Trophoblast cell (in vitro differentiated cells and primary cell): ENCODE results near the gene SPACDR.
"Not testable (repeated sequence)": the region's sequence is repeated elsewhere in the genome, so short reads cannot be mapped to it uniquely, and the experiment has no call there.

Experiments used
- DNase-seq, 2 donors: peaks; one replicate each; pipeline ENCODE4 v3.0.0-alpha.2; 2016
- H2AFZ ChIP-seq: 2 replicates; pipeline ENCODE4 v1.6.1; 2013; ENCODE audit warnings: low read length, moderate library complexity, mild to moderate bottlenecking; ENCODE audit not compliant: insufficient read depth, poor library complexity
- H2AK5ac ChIP-seq: 2 replicates; pipeline ENCODE4 v1.6.1; 2013; ENCODE audit warnings: mild to moderate bottlenecking, low read length
- H2BK120ac ChIP-seq: 2 replicates; pipeline ENCODE4 v1.6.1; 2013; ENCODE audit warnings: low read length, mild to moderate bottlenecking, moderate library complexity; ENCODE audit not compliant: insufficient read depth, poor library complexity
- H2BK12ac ChIP-seq: 2 replicates; pipeline ENCODE4 v1.6.1; 2013; ENCODE audit warnings: mild to moderate bottlenecking, low read length, moderate library complexity
- H2BK5ac ChIP-seq: 2 replicates; pipeline ENCODE4 v1.6.1; 2013; ENCODE audit warnings: low read length, low read depth, moderate library complexity, mild to moderate bottlenecking; ENCODE audit not compliant: poor library complexity
- H3K14ac ChIP-seq: 2 replicates; pipeline ENCODE4 v1.6.1; 2013; ENCODE audit warnings: mild to moderate bottlenecking, low read length
- H3K18ac ChIP-seq: 2 replicates; pipeline ENCODE4 v1.6.1; 2013; ENCODE audit warnings: mild to moderate bottlenecking, low read length
- H3K23ac ChIP-seq: 2 replicates; pipeline ENCODE4 v1.6.1; 2013; ENCODE audit warnings: low read length
- H3K27ac ChIP-seq: 2 replicates; pipeline ENCODE4 v1.5.1; 2013; ENCODE audit warnings: low read depth, mild to moderate bottlenecking, inconsistent platforms, low read length, moderate library complexity
- H3K27me3 ChIP-seq: 2 replicates; pipeline ENCODE4 v1.6.1; 2013; ENCODE audit warnings: inconsistent platforms, mild to moderate bottlenecking, low read length, moderate library complexity; ENCODE audit not compliant: insufficient read depth
- H3K36me3 ChIP-seq, 2 experiments: 1 replicate in 1 of 2; 2 replicates in 1 of 2; pipeline ENCODE4 v1.6.1; 2013; ENCODE audit warnings: low read length in 2 of 2, mild to moderate bottlenecking in 2 of 2, moderate library complexity in 1 of 2; ENCODE audit not compliant: insufficient read depth in 2 of 2, control insufficient read depth in 1 of 2
- H3K4ac ChIP-seq: 2 replicates; pipeline ENCODE4 v1.6.1; 2013; ENCODE audit warnings: low read depth, mild to moderate bottlenecking, low read length, moderate library complexity
- H3K4me1 ChIP-seq, 2 experiments: 1 replicate in 1 of 2; 2 replicates in 1 of 2; pipeline ENCODE4 v1.6.1; 2013; ENCODE audit warnings: low read length in 2 of 2, mild to moderate bottlenecking in 2 of 2, moderate library complexity in 1 of 2; ENCODE audit not compliant: insufficient read depth in 2 of 2, control insufficient read depth in 1 of 2
- H3K4me2 ChIP-seq: 2 replicates; pipeline ENCODE4 v1.6.1; 2013; ENCODE audit warnings: inconsistent platforms, mild to moderate bottlenecking, low read length, moderate library complexity
- H3K4me3 ChIP-seq: 2 replicates; pipeline ENCODE4 v1.5.1; 2013; ENCODE audit warnings: mild to moderate bottlenecking, low read depth, low read length, inconsistent platforms
- H3K79me1 ChIP-seq: one replicate; pipeline ENCODE4 v1.6.1; 2013; ENCODE audit warnings: low read length
- H3K79me2 ChIP-seq: 2 replicates; pipeline ENCODE4 v1.6.1; 2013; ENCODE audit warnings: low read length, mild to moderate bottlenecking; ENCODE audit not compliant: control insufficient read depth, insufficient read depth, poor library complexity
- H3K9ac ChIP-seq: 2 replicates; pipeline ENCODE4 v1.6.1; 2013; ENCODE audit warnings: mild to moderate bottlenecking, low read length
- H3K9me3 ChIP-seq: 2 replicates; pipeline ENCODE4 v1.6.1; 2013; ENCODE audit warnings: low read depth, mild to moderate bottlenecking, control low read depth, inconsistent platforms, low read length; ENCODE audit not compliant: insufficient read depth
- H4K12ac ChIP-seq: 2 replicates; pipeline ENCODE4 v1.6.1; 2013; ENCODE audit warnings: low read depth, mild to moderate bottlenecking, low read length, moderate library complexity
- H4K8ac ChIP-seq: 2 replicates; pipeline ENCODE4 v1.6.1; 2013; ENCODE audit warnings: low read depth, mild to moderate bottlenecking, low read length, moderate library complexity
- H4K91ac ChIP-seq: one replicate; pipeline ENCODE4 v1.6.1; 2013; ENCODE audit warnings: low read depth, mild to moderate bottlenecking, low read length, moderate library complexity
- WGBS: extraction: QIAGEN DNeasy Blood & Tissue Kit; methylation state at CpG from one replicate; pipeline ENCODE4 v1.1.7; 2013; ENCODE audit warnings: missing lambda C conversion rate; ENCODE audit not compliant: insufficient read length, insufficient coverage; ENCODE audit errors: extremely low coverage; 5-methylcytosine and 5-hydroxymethylcytosine counted together

SPACDR gene

DNA sequence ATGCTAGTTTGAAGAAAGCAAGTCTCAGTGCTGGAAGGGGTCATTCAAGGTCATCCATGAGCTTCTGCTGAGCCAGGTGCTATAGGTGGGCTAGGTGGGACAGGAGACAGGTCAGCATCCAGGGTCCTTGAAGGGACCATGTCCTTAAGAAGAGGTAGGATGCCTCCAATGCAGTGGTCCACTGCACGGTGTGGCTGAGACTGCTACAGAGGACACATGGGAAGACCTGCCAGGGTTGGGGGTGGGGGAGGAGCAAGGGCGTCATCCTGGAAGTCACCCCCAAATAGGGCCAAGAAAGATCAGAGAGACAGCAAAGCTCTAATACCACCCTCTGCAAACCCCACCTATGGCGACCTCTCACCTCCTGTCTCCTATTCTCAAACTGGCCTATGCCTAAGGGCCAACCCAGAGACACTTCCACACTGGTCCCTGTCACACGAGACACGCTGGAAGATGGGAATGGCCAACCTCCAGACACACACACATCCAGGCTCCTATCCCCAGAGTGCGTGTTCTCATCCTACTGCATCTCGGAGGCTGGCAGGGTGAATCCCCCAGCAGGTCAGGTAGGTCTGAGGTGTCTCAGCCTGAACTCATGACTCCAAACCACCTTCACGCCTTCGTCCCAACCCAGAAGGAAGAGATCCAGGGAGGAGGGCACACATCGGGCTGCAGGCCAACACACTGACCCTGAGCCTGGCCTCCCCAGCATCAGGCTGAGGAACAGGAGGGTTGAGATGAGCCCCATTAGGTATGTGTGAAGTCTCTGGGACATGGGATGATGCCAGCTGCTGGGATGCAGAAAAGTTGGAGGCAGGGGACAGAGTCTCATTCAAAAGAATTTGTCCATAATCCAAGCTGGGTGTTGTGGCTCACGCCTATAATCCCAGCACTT, 22.2 kb downstream of the SPACDR start:
- H3K18ac ChIP-seq = no peak overlapping the region
- no peaks in the 10 kb centered on the region for H3K79me2 ChIP-seq
- no peak overlapping the region for H3K4me3 ChIP-seq
- no peak overlapping the region for H4K8ac ChIP-seq
- H3K79me1 ChIP-seq = no peaks in the 10 kb centered on the region
- no peaks in the 10 kb centered on the region for H3K27me3 ChIP-seq
- H3K27ac ChIP-seq = no peak overlapping the region
- peak overlapping the region; percentile 18 for H2AK5ac ChIP-seq
- H4K12ac ChIP-seq = no peak overlapping the region
- H4K91ac ChIP-seq = no peak overlapping the region
- H3K4me1 ChIP-seq = peaks cover 3 to 5% of the 10 kb centered on the region in 2 experiments
- no peaks in the 10 kb centered on the region for H3K9me3 ChIP-seq
- H3K14ac ChIP-seq = no peak overlapping the region
- no peak for DNase-seq
- no peak overlapping the region for H3K4me2 ChIP-seq
- H3K36me3 ChIP-seq = no peaks in the 10 kb centered on the region
- no peak overlapping the region for H3K4ac ChIP-seq
- H2BK120ac ChIP-seq = no peak overlapping the region
- no peak overlapping the region for H2BK12ac ChIP-seq
- WGBS = no CpG with 5 or more reads among the region's 11 CpGs
- H3K23ac ChIP-seq = no peak overlapping the region
- no peak overlapping the region for H2BK5ac ChIP-seq
- no peak overlapping the region for H2AFZ ChIP-seq
- no peak overlapping the region for H3K9ac ChIP-seq

DNA sequence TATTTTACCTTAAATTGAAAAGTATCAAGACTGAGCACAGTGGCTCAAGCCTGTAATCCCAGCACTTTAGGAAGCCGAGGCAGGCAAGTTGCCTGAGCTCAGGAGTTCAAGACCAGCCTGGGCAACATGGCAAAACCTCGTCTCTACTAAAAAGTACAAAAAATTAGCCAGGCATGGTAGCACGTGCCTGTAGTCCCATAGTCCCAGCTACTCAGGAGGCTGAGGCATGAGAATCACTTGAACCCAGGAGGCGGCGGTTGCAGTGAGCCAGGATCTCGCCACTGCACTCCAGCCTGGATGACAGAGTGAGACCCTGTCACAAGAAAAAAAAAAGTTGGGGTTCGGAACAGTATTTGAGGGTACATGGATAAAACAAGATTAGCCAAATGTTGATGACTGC, 24.8 kb downstream of the SPACDR start:
- not testable (repeated sequence) for H3K14ac ChIP-seq, H3K4ac ChIP-seq, H2AK5ac ChIP-seq, H3K27me3 ChIP-seq, H2BK5ac ChIP-seq, H2AFZ ChIP-seq, H2BK120ac ChIP-seq, H3K27ac ChIP-seq, H2BK12ac ChIP-seq, H4K91ac ChIP-seq, DNase-seq, H3K36me3 ChIP-seq, H3K4me3 ChIP-seq, H4K12ac ChIP-seq, H3K79me1 ChIP-seq, H3K4me2 ChIP-seq, H3K23ac ChIP-seq, H3K4me1 ChIP-seq, H3K79me2 ChIP-seq, H3K18ac ChIP-seq, H3K9me3 ChIP-seq, H3K9ac ChIP-seq
- H4K8ac ChIP-seq = peak overlapping the region; percentile 25
- WGBS = no CpG with 5 or more reads among the region's 7 CpGs

DNA sequence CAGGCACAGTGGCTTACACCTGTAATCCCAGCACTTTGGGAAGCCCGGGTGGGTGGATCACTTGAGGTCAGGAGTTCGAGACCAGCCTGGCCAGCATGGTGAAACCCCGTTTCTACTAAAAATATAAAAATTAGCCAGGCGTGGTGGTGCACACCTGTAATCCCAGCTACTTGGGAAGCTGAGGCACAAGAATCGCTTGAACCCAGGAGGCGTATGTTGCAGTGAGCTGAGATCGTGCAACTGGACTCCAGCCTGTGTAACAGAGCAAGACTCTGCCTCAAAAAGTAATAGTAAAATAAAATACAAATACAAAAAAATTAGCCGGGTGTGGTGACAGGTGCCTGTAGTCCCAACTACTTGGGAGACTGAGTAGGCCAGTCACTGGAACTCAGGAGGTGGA, 25.3 kb downstream of the SPACDR start:
- not testable (repeated sequence) for H3K9ac ChIP-seq

DNA sequence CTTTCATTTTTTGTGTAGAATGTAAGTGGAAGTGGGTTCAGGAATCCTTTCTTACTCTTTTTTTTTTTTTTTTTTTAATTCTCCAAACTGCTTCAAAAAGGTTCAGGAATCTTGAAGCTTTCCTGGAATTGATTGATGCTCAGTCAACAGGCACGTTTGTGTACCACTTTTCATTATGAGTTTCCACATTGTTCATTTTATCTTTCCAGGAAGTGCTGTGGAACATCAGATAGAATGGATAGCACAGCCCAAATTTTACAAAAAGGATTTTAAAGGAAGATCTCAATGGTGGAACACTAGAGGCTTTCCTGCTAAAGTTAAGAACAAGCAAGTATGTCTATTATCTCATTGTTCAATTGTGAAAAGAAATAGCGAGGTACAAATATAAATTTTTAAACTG, 25.9 kb downstream of the SPACDR start:
- Histone ChIP-seq H3K4me3 (no peak overlapping the region), H3K4ac (no peak overlapping the region), H2BK5ac (no peak overlapping the region), H3K4me1 (peaks cover 4 to 8% of the 10 kb centered on the region in 2 experiments), H3K27me3 (no peaks in the 10 kb centered on the region), H4K8ac (no peak overlapping the region), H3K14ac (no peak overlapping the region), H2AFZ (no peak overlapping the region), H3K9ac (no peak overlapping the region), H4K12ac (no peak overlapping the region), H2AK5ac (no peak overlapping the region), H3K27ac (no peak overlapping the region), H3K4me2 (no peak overlapping the region), H3K9me3 (no peaks in the 10 kb centered on the region), H2BK120ac (no peak overlapping the region), H3K79me2 (peaks cover 7% of the 10 kb centered on the region), H2BK12ac (no peak overlapping the region), H3K79me1 (peaks cover 9% of the 10 kb centered on the region), H3K18ac (no peak overlapping the region), H4K91ac (no peak overlapping the region), H3K23ac (no peak overlapping the region), H3K36me3 (peaks cover 14 to 16% of the 10 kb centered on the region in 2 experiments)
- DNase-seq = no peak
- no CpG with 5 or more reads among the region's 2 CpGs for WGBS

More for the DNA sequence above, 25.3 kb downstream of the SPACDR start:
- not testable (repeated sequence) for H3K18ac ChIP-seq, H4K91ac ChIP-seq, H3K23ac ChIP-seq, H4K8ac ChIP-seq, H3K14ac ChIP-seq, H2BK120ac ChIP-seq, DNase-seq, H4K12ac ChIP-seq, H3K79me1 ChIP-seq, H2BK5ac ChIP-seq, H2AFZ ChIP-seq, H3K9me3 ChIP-seq, H3K4me1 ChIP-seq, H3K79me2 ChIP-seq, H3K27ac ChIP-seq, H3K27me3 ChIP-seq, H2AK5ac ChIP-seq, H2BK12ac ChIP-seq, H3K4ac ChIP-seq, H3K4me2 ChIP-seq, H3K4me3 ChIP-seq
- WGBS = no CpG with 5 or more reads among the region's 8 CpGs
- H3K36me3 ChIP-seq = peaks cover 9 to 11% of the 10 kb centered on the region in 2 experiments
